Mesenchymal stem cell (in vitro differentiated cells and primary cell): Measurements from ENCODE around the gene SSR3.
A peak's percentile ranks its signal among the peaks of the same experiment; 100 is the strongest.

Experiments used
- DNase-seq: peaks from one replicate; pipeline ENCODE4 v3.0.0-alpha.2; 2013
- H2AFZ ChIP-seq: one replicate; pipeline ENCODE4 v1.6.1; 2013; ENCODE audit warnings: low read depth, mild to moderate bottlenecking, control low read depth, inconsistent platforms, low read length, moderate library complexity
- H2AK5ac ChIP-seq: 2 replicates; pipeline ENCODE4 v1.6.1; 2013; ENCODE audit warnings: low read length, moderate library complexity, mild to moderate bottlenecking, inconsistent platforms; ENCODE audit not compliant: severe bottlenecking
- H2BK120ac ChIP-seq: one replicate; pipeline ENCODE4 v1.6.1; 2013; ENCODE audit warnings: low read depth, mild to moderate bottlenecking, inconsistent platforms, low read length, moderate library complexity
- H2BK12ac ChIP-seq, 2 experiments: one replicate each; pipeline ENCODE4 v1.6.1; 2013; ENCODE audit warnings: inconsistent platforms in 2 of 2, low read length in 2 of 2, mild to moderate bottlenecking in 2 of 2, moderate library complexity in 2 of 2, control low read depth in 1 of 2
- H2BK15ac ChIP-seq: one replicate; pipeline ENCODE4 v1.6.1; 2013; ENCODE audit warnings: mild to moderate bottlenecking, low read depth, inconsistent platforms; ENCODE audit not compliant: poor library complexity, severe bottlenecking
- H2BK5ac ChIP-seq: 2 replicates; pipeline ENCODE4 v1.6.1; 2013; ENCODE audit warnings: low read depth, mild to moderate bottlenecking, low read length, control low read depth, inconsistent platforms; ENCODE audit not compliant: poor library complexity, severe bottlenecking
- H3K14ac ChIP-seq, 2 experiments: one replicate each; pipeline ENCODE4 v1.6.1; 2013; ENCODE audit warnings: inconsistent platforms in 2 of 2, low read length in 2 of 2, control low read depth in 1 of 2, mild to moderate bottlenecking in 1 of 2, moderate library complexity in 1 of 2
- H3K18ac ChIP-seq, 2 experiments: one replicate each; pipeline ENCODE4 v1.6.1; 2013; ENCODE audit warnings: inconsistent platforms in 2 of 2, low read length in 2 of 2, control low read depth in 1 of 2, low read depth in 1 of 2, mild to moderate bottlenecking in 1 of 2
- H3K23ac ChIP-seq, 2 experiments: one replicate each; pipeline ENCODE4 v1.6.1; 2013; ENCODE audit warnings: inconsistent platforms in 2 of 2, low read length in 2 of 2, mild to moderate bottlenecking in 2 of 2, moderate library complexity in 2 of 2, control low read depth in 1 of 2
- H3K27ac ChIP-seq: 2 replicates; pipeline ENCODE4 v1.5.1; 2013; ENCODE audit warnings: mild to moderate bottlenecking, moderate library complexity, low read length, control low read depth, inconsistent platforms; ENCODE audit not compliant: poor library complexity, severe bottlenecking
- H3K27me3 ChIP-seq, 2 experiments: 2 replicates each; pipeline versions ENCODE4 v1.6.1 to v1.7.0; 2013; ENCODE audit warnings: low read length in 2 of 2, mild to moderate bottlenecking in 2 of 2, moderate library complexity in 2 of 2, control low read depth in 1 of 2, inconsistent platforms in 1 of 2; ENCODE audit not compliant: control insufficient read depth in 1 of 2, insufficient read depth in 1 of 2
- H3K36me3 ChIP-seq, 2 experiments: 2 replicates each; pipeline versions ENCODE4 v1.6.1 to v1.7.0; 2013; ENCODE audit warnings: low read length in 2 of 2, control low read depth in 1 of 2, inconsistent platforms in 1 of 2, low read depth in 1 of 2, mild to moderate bottlenecking in 1 of 2; ENCODE audit not compliant: insufficient read depth in 2 of 2, control insufficient read depth in 1 of 2
- H3K4ac ChIP-seq, 2 experiments: one replicate each; pipeline ENCODE4 v1.6.1; 2013; ENCODE audit warnings: inconsistent platforms in 2 of 2, low read length in 2 of 2, mild to moderate bottlenecking in 2 of 2, moderate library complexity in 2 of 2, control low read depth in 1 of 2, low read depth in 1 of 2
- H3K4me1 ChIP-seq: 2 replicates; pipeline ENCODE4 v1.6.1; 2013; ENCODE audit warnings: low read depth, low read length, control low read depth; ENCODE audit not compliant: control insufficient read depth, insufficient read depth
- H3K4me2 ChIP-seq: 2 replicates; pipeline ENCODE4 v1.6.1; 2013; ENCODE audit warnings: low read length, mild to moderate bottlenecking, inconsistent platforms; ENCODE audit not compliant: poor library complexity, severe bottlenecking
- H3K4me3 ChIP-seq, 2 experiments: 2 replicates each; pipeline versions ENCODE4 v1.5.1 to v1.7.0; 2013; ENCODE audit warnings: low read length in 2 of 2, mild to moderate bottlenecking in 2 of 2, control low read depth in 1 of 2, low read depth in 1 of 2; ENCODE audit not compliant: insufficient read depth in 1 of 2
- H3K79me1 ChIP-seq: replicated peaks from 2 replicates; pipeline ENCODE4 v1.6.1; 2013; ENCODE audit warnings: mild to moderate bottlenecking, control low read depth, low read length, inconsistent platforms; ENCODE audit not compliant: poor library complexity, severe bottlenecking
- H3K9ac ChIP-seq: 2 replicates; pipeline ENCODE4 v1.7.0; 2013; ENCODE audit warnings: mild to moderate bottlenecking, low read length, moderate library complexity
- H3K9me3 ChIP-seq: 2 replicates; pipeline ENCODE4 v1.7.0; 2013; ENCODE audit warnings: mild to moderate bottlenecking, low read length; ENCODE audit not compliant: control insufficient read depth
- H4K8ac ChIP-seq: one replicate; pipeline ENCODE4 v1.6.1; 2013; ENCODE audit warnings: inconsistent platforms, mild to moderate bottlenecking, low read length, moderate library complexity
- H4K91ac ChIP-seq: one replicate; pipeline ENCODE4 v1.6.1; 2013; ENCODE audit warnings: mild to moderate bottlenecking, low read length, inconsistent platforms
- WGBS: methylation state at CpG from one replicate; pipeline ENCODE4 v1.1.7; 2013; ENCODE audit warnings: mixed read lengths; 5-methylcytosine and 5-hydroxymethylcytosine counted together

SSR3 gene

GRCh38 chr3:156601497-156601896, 46.6 kb upstream of the SSR3 start:
- Histone ChIP-seq H2BK5ac (no peak overlapping the region), H3K18ac (no peak overlapping the region)
- 0% methylated on average over 1 of the region's 3 CpGs for WGBS

DNA sequence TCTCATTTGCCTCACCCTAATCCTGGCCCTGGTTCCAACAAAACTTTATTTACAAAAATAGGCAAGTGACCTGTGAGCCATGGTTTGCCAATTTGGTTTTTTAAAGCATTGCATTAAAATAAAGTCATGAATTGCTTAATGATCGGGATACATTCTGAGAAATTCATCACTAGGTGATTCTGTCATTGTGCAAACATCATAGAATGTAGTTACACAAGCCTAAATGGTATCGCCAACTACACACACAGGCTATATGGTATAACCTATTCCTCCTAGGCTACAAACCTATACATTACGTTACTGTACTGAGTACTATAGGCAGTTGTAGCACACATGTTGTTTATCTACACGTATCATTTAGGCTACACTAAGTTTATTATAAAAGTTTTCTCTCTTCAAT, 45.9 kb upstream of the SSR3 start:
- H3K4ac ChIP-seq = no peak overlapping the region
- no peak overlapping the region for H2BK12ac ChIP-seq
- H3K36me3 ChIP-seq = no peaks in the 10 kb centered on the region

More at GRCh38 chr3:156601497-156601896, 46.6 kb upstream of the SSR3 start:
- no peak overlapping the region for H4K91ac ChIP-seq
- no peak overlapping the region for H3K23ac ChIP-seq
- H3K27me3 ChIP-seq = no peaks in the 10 kb centered on the region
- peak; percentile 45 for DNase-seq
- H2BK15ac ChIP-seq = no peak overlapping the region
- H2AFZ ChIP-seq = no peak overlapping the region
- no peaks in the 10 kb centered on the region for H3K36me3 ChIP-seq
- no peak overlapping the region for H3K9ac ChIP-seq
- no peak overlapping the region for H3K14ac ChIP-seq
- no peak overlapping the region for H3K4ac ChIP-seq
- H4K8ac ChIP-seq = no peak overlapping the region
- peaks cover 1% of the 10 kb centered on the region for H3K79me1 ChIP-seq
- H3K4me2 ChIP-seq = no peak overlapping the region
- H2BK120ac ChIP-seq = no peak overlapping the region
- no peak overlapping the region for H2AK5ac ChIP-seq
- H3K9me3 ChIP-seq = no peaks in the 10 kb centered on the region
- no peak overlapping the region for H3K4me3 ChIP-seq
- H3K4me1 ChIP-seq = peaks cover 10% of the 10 kb centered on the region
- no peak overlapping the region for H2BK12ac ChIP-seq
- H3K27ac ChIP-seq = no peak overlapping the region

GRCh38 chr3:156599089-156599874, 44.4 kb upstream of the SSR3 start:
- no peaks in the 10 kb centered on the region for H3K36me3 ChIP-seq
- no peak for DNase-seq

More for the DNA sequence above, 45.9 kb upstream of the SSR3 start:
- Histone ChIP-seq H3K9me3 (no peaks in the 10 kb centered on the region), H3K4me3 (no peak overlapping the region), H2AK5ac (no peak overlapping the region), H2BK5ac (no peak overlapping the region), H3K23ac (no peak overlapping the region), H3K14ac (no peak overlapping the region), H2BK120ac (no peak overlapping the region), H4K91ac (no peak overlapping the region), H3K27me3 (no peaks in the 10 kb centered on the region), H4K8ac (no peak overlapping the region), H2AFZ (no peak overlapping the region), H3K27ac (no peak overlapping the region), H2BK15ac (no peak overlapping the region), H3K9ac (no peak overlapping the region), H3K79me1 (peaks cover 1% of the 10 kb centered on the region), H3K18ac (no peak overlapping the region), H3K4me1 (peaks cover 5% of the 10 kb centered on the region), H3K4me2 (no peak overlapping the region)
- DNase-seq = no peak
- 100% methylated on average over 2 of the region's 4 CpGs for WGBS

GRCh38 chr3:156598413-156598812, 43.5 kb upstream of the SSR3 start:
- H2AK5ac ChIP-seq = no peak overlapping the region
- no peak overlapping the region for H3K18ac ChIP-seq
- H2BK15ac ChIP-seq = no peak overlapping the region
- H3K23ac ChIP-seq = no peak overlapping the region
- no peaks in the 10 kb centered on the region for H3K4me1 ChIP-seq
- H3K4me3 ChIP-seq = no peak overlapping the region
- no peak overlapping the region for H3K4me2 ChIP-seq
- H2BK5ac ChIP-seq = no peak overlapping the region
- H3K9me3 ChIP-seq = no peaks in the 10 kb centered on the region
- H3K4ac ChIP-seq = no peak overlapping the region
- H3K9ac ChIP-seq = no peak overlapping the region
- no peak for DNase-seq
- H2BK120ac ChIP-seq = no peak overlapping the region
- no peak overlapping the region for H4K8ac ChIP-seq
- H2BK12ac ChIP-seq = no peak overlapping the region
- no peaks in the 10 kb centered on the region for H3K36me3 ChIP-seq
- WGBS = 96% methylated on average over 5 of the region's 6 CpGs
- H4K91ac ChIP-seq = no peak overlapping the region
- no peaks in the 10 kb centered on the region for H3K27me3 ChIP-seq
- no peak overlapping the region for H3K14ac ChIP-seq
- H3K27ac ChIP-seq = no peak overlapping the region
- H2AFZ ChIP-seq = no peak overlapping the region
- H3K79me1 ChIP-seq = no peaks in the 10 kb centered on the region

More at GRCh38 chr3:156599089-156599874, 44.4 kb upstream of the SSR3 start:
- H2BK12ac ChIP-seq = no peak overlapping the region
- H3K79me1 ChIP-seq = peaks cover 1% of the 10 kb centered on the region
- no peak overlapping the region for H2BK5ac ChIP-seq
- H3K4me2 ChIP-seq = no peak overlapping the region
- no peak overlapping the region for H2BK15ac ChIP-seq
- no peak overlapping the region for H2AFZ ChIP-seq
- WGBS = 86% methylated on average over 8 of the region's 9 CpGs
- no peak overlapping the region for H3K4ac ChIP-seq
- no peak overlapping the region for H4K91ac ChIP-seq
- H3K9me3 ChIP-seq = no peaks in the 10 kb centered on the region
- peak overlapping the region; percentile 44 for H2AK5ac ChIP-seq
- H3K23ac ChIP-seq = no peak overlapping the region
- H2BK120ac ChIP-seq = no peak overlapping the region
- H3K4me3 ChIP-seq = no peak overlapping the region
- no peak overlapping the region for H3K9ac ChIP-seq
- H3K27me3 ChIP-seq = no peaks in the 10 kb centered on the region
- peak overlapping the region in 1 of 2 experiments; percentile 30 for H3K18ac ChIP-seq
- H3K4me1 ChIP-seq = peaks cover 2% of the 10 kb centered on the region
- H3K14ac ChIP-seq = no peak overlapping the region
- no peak overlapping the region for H3K27ac ChIP-seq
- peak overlapping the region; percentile 15 for H4K8ac ChIP-seq
